Neural cell (in vitro differentiated cells): ENCODE data around the gene MYO18B. TPM values are rescaled to one million over a fixed set of nuclear protein-coding genes. Genes with fewer than 3 reads are reported as not detected.
A peak's percentile ranks its signal among the peaks of the same experiment; 100 is the strongest.

Experiments used
- H2AFZ ChIP-seq: fragments of 200-600, 300-800 bp; sonication (generic), shearing (Covaris generic); 2 replicates; pipeline ENCODE4 v1.6.0; 2014; ENCODE audit warnings: low read depth, mild to moderate bottlenecking, antibody characterized with exemption, low read length, moderate library complexity
- H3F3A ChIP-seq: fragments of 200-600 bp; shearing (Covaris generic); 2 replicates; pipeline ENCODE4 v1.6.1; 2016; ENCODE audit warnings: mild to moderate bottlenecking, moderate library complexity, mixed read lengths, antibody characterized with exemption, low read length; ENCODE audit not compliant: insufficient read depth, poor library complexity, severe bottlenecking
- H3K27ac ChIP-seq: fragments of 200-600, 300-800 bp; sonication (generic), shearing (Covaris generic); 2 replicates; pipeline ENCODE4 v1.5.1; 2014; ENCODE audit warnings: mild to moderate bottlenecking, low read length, moderate library complexity
- H3K27me3 ChIP-seq: fragments of 300-800, 200-600 bp; sonication (generic), shearing (Covaris generic); 2 replicates; pipeline ENCODE4 v1.6.0; 2014; ENCODE audit warnings: mild to moderate bottlenecking, low read depth, low read length, moderate library complexity; ENCODE audit not compliant: insufficient read depth
- H3K36me3 ChIP-seq: fragments of 300-800, 200-600 bp; sonication (generic), shearing (Covaris generic); 2 replicates; pipeline ENCODE4 v1.5.1; 2014; ENCODE audit warnings: mild to moderate bottlenecking, antibody characterized with exemption, low read length, moderate library complexity; ENCODE audit not compliant: insufficient read depth
- H3K4me2 ChIP-seq: fragments of 300-800, 200-600 bp; sonication (generic), shearing (Covaris generic); 2 replicates; pipeline ENCODE4 v1.6.0; 2014; ENCODE audit warnings: mild to moderate bottlenecking, low read length
- H3K4me3 ChIP-seq: fragments of 300-800, 200-600 bp; sonication (generic), shearing (Covaris generic); 2 replicates; pipeline ENCODE4 v1.5.1; 2014; ENCODE audit warnings: mild to moderate bottlenecking, low read length, moderate library complexity
- H3K79me2 ChIP-seq: fragments of 200-600 bp; shearing (Covaris generic); replicated peaks from 2 replicates; pipeline ENCODE4 v1.6.0; 2014; ENCODE audit warnings: mild to moderate bottlenecking, low read length, moderate library complexity; ENCODE audit not compliant: insufficient read depth
- H3K9ac ChIP-seq: fragments of 300-800, 200-600 bp; sonication (generic), shearing (Covaris generic); 2 replicates; pipeline ENCODE4 v1.6.1; 2016; ENCODE audit warnings: mild to moderate bottlenecking, low read length, mixed read lengths
- H3K9me2 ChIP-seq: fragments of 200-600 bp; shearing (Covaris generic); 2 replicates; pipeline ENCODE4 v1.6.1; 2016; ENCODE audit warnings: mild to moderate bottlenecking, low read length, mixed read lengths; ENCODE audit not compliant: insufficient read depth
- H3K9me3 ChIP-seq: fragments of 200-600, 300-800 bp; sonication (generic), shearing (Covaris generic); 2 replicates; pipeline ENCODE4 v1.6.1; 2016; ENCODE audit warnings: mild to moderate bottlenecking, mixed run types, low read length, moderate library complexity, mixed read lengths
- H4K20me1 ChIP-seq: fragments of 200-600 bp; shearing (Covaris generic); 2 replicates; pipeline ENCODE4 v1.6.1; 2016; ENCODE audit warnings: mild to moderate bottlenecking, mixed run types; ENCODE audit not compliant: insufficient read depth
- EP300 ChIP-seq: fragments of 450-650 bp; conservative IDR thresholded peaks from 2 replicates; pipeline ENCODE4 v1.6.1; 2014; ENCODE audit warnings: antibody characterized with exemption, mild to moderate bottlenecking, moderate library complexity; ENCODE audit not compliant: poor library complexity, severe bottlenecking
- MXI1 ChIP-seq: fragments of 450-650 bp; conservative IDR thresholded peaks from 2 replicates; pipeline ENCODE4 v1.6.1; 2014; ENCODE audit warnings: antibody characterized with exemption, mild to moderate bottlenecking; ENCODE audit not compliant: poor library complexity, severe bottlenecking
- POLR2AphosphoS5 ChIP-seq: IDR thresholded peaks from 2 replicates; pipeline ENCODE4 v1.6.1; 2012
- RAD21 ChIP-seq: fragments of 450-650 bp; conservative IDR thresholded peaks from 2 replicates; pipeline ENCODE4 v1.6.1; 2014; ENCODE audit warnings: antibody characterized with exemption, mild to moderate bottlenecking, moderate library complexity
- SMC3 ChIP-seq: fragments of 450-650 bp; conservative IDR thresholded peaks from 2 replicates; pipeline ENCODE4 v1.6.1; 2014; ENCODE audit warnings: antibody characterized with exemption, mild to moderate bottlenecking, moderate library complexity; ENCODE audit not compliant: poor library complexity
- TAF1 ChIP-seq: IDR thresholded peaks from 2 replicates; pipeline ENCODE4 v1.6.1; 2012; ENCODE audit warnings: low read depth
- polyA plus RNA-seq: library from polyadenylated mRNA; depleted of rRNA; stranded (reverse); fragments of >200 nt; gene quantifications from 2 replicates; pipeline ENCODE4 v1.2.3, GENCODE V29; 2014
- TF ChIP-seq, protein P1 (sequence below): IDR thresholded peaks from 2 replicates; pipeline ENCODE4 v1.6.1; 2012; ENCODE audit warnings: borderline replicate concordance
- TF ChIP-seq, protein P2 (sequence below): fragments of 450-650 bp; IDR thresholded peaks from 2 replicates; pipeline ENCODE4 v1.5.1; 2014; ENCODE audit warnings: antibody characterized with exemption, mild to moderate bottlenecking, moderate library complexity; ENCODE audit not compliant: poor library complexity, severe bottlenecking

MYO18B gene
- polyA plus RNA-seq, 1 donor from 2014 or later: 0.71 TPM

DNA sequence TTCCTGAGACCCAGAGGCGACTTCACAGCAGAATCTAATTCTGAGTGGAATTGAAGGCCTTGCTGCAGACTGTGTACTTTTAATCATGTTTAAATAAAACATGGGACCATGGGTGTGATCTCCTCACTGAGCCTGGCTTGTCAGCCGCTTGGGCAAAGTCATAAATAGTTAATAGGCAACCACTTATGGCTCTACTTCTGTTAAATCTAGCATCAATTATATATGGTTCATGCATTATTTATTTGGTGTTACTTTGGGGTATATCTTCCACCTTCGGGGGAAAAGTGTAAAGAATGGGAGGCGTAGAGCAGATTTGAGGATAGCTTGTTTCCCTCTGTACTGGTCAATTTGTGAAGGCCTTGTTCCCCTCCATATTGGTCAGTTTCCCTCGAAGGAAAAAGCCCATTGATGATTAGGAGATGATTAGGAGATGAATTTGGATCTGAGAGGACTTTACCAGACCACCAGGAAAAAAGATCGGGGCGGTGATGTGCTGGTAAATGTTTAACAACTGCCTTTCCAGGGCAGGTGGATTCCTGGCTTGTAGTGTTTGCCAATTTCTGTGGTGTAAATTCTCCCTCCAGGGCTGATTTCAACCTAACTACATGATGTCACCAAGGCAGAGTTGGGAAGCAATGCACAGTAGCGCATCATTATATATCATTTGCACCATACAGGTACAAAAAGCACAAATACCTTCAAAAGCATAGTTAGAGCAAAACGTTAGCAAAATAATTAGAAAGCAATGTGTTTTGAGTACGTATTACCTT, 223.2 kb downstream of the MYO18B start:
- Histone ChIP-seq H3F3A (peaks cover 5% of the 10 kb centered on the region), H3K79me2 (no peaks in the 10 kb centered on the region), H3K27me3 (no peaks in the 10 kb centered on the region), H2AFZ (no peak overlapping the region), H3K9me3 (peaks cover 3% of the 10 kb centered on the region), H3K9me2 (no peaks in the 10 kb centered on the region), H3K4me2 (no peak overlapping the region), H3K27ac (no peak overlapping the region), H4K20me1 (no peaks in the 10 kb centered on the region), H3K36me3 (no peaks in the 10 kb centered on the region), H3K9ac (no peak overlapping the region), H3K4me3 (no peak overlapping the region)
- TF ChIP-seq, protein P1, sequence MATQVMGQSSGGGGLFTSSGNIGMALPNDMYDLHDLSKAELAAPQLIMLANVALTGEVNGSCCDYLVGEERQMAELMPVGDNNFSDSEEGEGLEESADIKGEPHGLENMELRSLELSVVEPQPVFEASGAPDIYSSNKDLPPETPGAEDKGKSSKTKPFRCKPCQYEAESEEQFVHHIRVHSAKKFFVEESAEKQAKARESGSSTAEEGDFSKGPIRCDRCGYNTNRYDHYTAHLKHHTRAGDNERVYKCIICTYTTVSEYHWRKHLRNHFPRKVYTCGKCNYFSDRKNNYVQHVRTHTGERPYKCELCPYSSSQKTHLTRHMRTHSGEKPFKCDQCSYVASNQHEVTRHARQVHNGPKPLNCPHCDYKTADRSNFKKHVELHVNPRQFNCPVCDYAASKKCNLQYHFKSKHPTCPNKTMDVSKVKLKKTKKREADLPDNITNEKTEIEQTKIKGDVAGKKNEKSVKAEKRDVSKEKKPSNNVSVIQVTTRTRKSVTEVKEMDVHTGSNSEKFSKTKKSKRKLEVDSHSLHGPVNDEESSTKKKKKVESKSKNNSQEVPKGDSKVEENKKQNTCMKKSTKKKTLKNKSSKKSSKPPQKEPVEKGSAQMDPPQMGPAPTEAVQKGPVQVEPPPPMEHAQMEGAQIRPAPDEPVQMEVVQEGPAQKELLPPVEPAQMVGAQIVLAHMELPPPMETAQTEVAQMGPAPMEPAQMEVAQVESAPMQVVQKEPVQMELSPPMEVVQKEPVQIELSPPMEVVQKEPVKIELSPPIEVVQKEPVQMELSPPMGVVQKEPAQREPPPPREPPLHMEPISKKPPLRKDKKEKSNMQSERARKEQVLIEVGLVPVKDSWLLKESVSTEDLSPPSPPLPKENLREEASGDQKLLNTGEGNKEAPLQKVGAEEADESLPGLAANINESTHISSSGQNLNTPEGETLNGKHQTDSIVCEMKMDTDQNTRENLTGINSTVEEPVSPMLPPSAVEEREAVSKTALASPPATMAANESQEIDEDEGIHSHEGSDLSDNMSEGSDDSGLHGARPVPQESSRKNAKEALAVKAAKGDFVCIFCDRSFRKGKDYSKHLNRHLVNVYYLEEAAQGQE: no peak
- TF ChIP-seq MXI1: no peak
- no peak for TF ChIP-seq SMC3
- no peak for TF ChIP-seq POLR2AphosphoS5
- TF ChIP-seq RAD21: no peak
- TF ChIP-seq TAF1: no peak

GRCh38 chr22:25966448-25966913, 224.5 kb downstream of the MYO18B start:
- no peaks in the 10 kb centered on the region for H3K9me2 ChIP-seq
- H3K4me3 ChIP-seq: peak overlapping the region; percentile 4
- no peaks in the 10 kb centered on the region for H4K20me1 ChIP-seq
- H3K79me2 ChIP-seq: no peaks in the 10 kb centered on the region
- no peak overlapping the region for H3K4me2 ChIP-seq
- peaks cover 5% of the 10 kb centered on the region for H3F3A ChIP-seq
- H2AFZ ChIP-seq: no peak overlapping the region
- TF ChIP-seq, protein P2, sequence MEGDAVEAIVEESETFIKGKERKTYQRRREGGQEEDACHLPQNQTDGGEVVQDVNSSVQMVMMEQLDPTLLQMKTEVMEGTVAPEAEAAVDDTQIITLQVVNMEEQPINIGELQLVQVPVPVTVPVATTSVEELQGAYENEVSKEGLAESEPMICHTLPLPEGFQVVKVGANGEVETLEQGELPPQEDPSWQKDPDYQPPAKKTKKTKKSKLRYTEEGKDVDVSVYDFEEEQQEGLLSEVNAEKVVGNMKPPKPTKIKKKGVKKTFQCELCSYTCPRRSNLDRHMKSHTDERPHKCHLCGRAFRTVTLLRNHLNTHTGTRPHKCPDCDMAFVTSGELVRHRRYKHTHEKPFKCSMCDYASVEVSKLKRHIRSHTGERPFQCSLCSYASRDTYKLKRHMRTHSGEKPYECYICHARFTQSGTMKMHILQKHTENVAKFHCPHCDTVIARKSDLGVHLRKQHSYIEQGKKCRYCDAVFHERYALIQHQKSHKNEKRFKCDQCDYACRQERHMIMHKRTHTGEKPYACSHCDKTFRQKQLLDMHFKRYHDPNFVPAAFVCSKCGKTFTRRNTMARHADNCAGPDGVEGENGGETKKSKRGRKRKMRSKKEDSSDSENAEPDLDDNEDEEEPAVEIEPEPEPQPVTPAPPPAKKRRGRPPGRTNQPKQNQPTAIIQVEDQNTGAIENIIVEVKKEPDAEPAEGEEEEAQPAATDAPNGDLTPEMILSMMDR: no peak
- no peak for TF ChIP-seq EP300
- TF ChIP-seq TAF1: no peak
- TF ChIP-seq, protein P1: peak; percentile 48
- peak; percentile 7 for TF ChIP-seq MXI1
- TF ChIP-seq RAD21: no peak
- peak; percentile 52 for TF ChIP-seq POLR2AphosphoS5
- no peaks in the 10 kb centered on the region for H3K27me3 ChIP-seq
- H3K36me3 ChIP-seq: no peaks in the 10 kb centered on the region
- no peak overlapping the region for H3K27ac ChIP-seq
- peaks cover 3% of the 10 kb centered on the region for H3K9me3 ChIP-seq
- no peak overlapping the region for H3K9ac ChIP-seq
